Measurements from ENCODE around the gene ATG4D. TPM values are rescaled to one million over a fixed set of nuclear protein-coding genes. Genes with fewer than 3 reads are reported as not detected.

The ATG4D gene
- total RNA-seq, 4 donors from 2014 or later = 79.9 to 164 (median 100) TPM

- peaks cover under 1% of the 10 kb centered on the region for H3K27me3 ChIP-seq
- in situ Hi-C loops (cut with MboI; ENCODE audit: low pct_ligation_motif_present in 1 of 4, low pct_unique_long_range_greater_than_20kb in 1 of 4, low sequenced_read_pairs in 3 of 4) = no loop called here
- peaks cover 0 to 34% (median 2%) of the 10 kb centered on the region in 4 donors for H3K4me1 ChIP-seq
- DNase-seq = peak; percentile 53
- no peaks in the 10 kb centered on the region for H3K36me3 ChIP-seq
- TF ChIP-seq CTCF (IDR thresholded peaks at IDR 0.05) = no peak
- TF ChIP-seq EP300 (IDR thresholded peaks at IDR 0.05; ENCODE audit: low read depth) = no peak
- no peak for TF ChIP-seq POLR2A (IDR thresholded peaks at IDR 0.05)
- no peak for TF ChIP-seq POLR2AphosphoS5 (IDR thresholded peaks at IDR 0.05)
- peak overlapping the region in 2 of 4 donors; percentile 12 to 26 for H3K27ac ChIP-seq
- intact Hi-C loops (cut with DNase I; ENCODE audit: low total_unique reads) = no loop called here
- H3K4me3 ChIP-seq = no peak overlapping the region
- no peaks in the 10 kb centered on the region for H3K9me3 ChIP-seq
- WGBS, 2 donors (ENCODE audit: low coverage in 1 of 2) = 65 to 69% methylated on average over 4 to 9 of the region's 9 CpGs
These were observed 50.3 kb downstream of the ATG4D start for GRCh38 chr19:10593820-10594637.

- WGBS, 2 donors (ENCODE audit: low coverage in 1 of 2) = 87 to 93% methylated on average over 3 to 5 of the region's 5 CpGs
- Histone ChIP-seq H3K9me3 (no peaks in the 10 kb centered on the region), H3K27me3 (no peaks in the 10 kb centered on the region), H3K36me3 (no peaks in the 10 kb centered on the region), H3K4me1 (peaks cover 0 to 43% (median 13%) of the 10 kb centered on the region in 4 donors), H3K27ac (no peak overlapping the region), H3K4me3 (no peak overlapping the region)
- in situ Hi-C loops (cut with MboI; ENCODE audit: low pct_ligation_motif_present in 1 of 4, low pct_unique_long_range_greater_than_20kb in 1 of 4, low sequenced_read_pairs in 3 of 4) (no loop called here), intact Hi-C loops (cut with DNase I; ENCODE audit: low total_unique reads) (no loop called here)
- DNase-seq = no peak
- TF ChIP-seq EP300 (IDR thresholded peaks at IDR 0.05; ENCODE audit: low read depth) = no peak
- no peak for TF ChIP-seq CTCF (IDR thresholded peaks at IDR 0.05)
- TF ChIP-seq POLR2AphosphoS5 (IDR thresholded peaks at IDR 0.05) = no peak
- no peak for TF ChIP-seq POLR2A (IDR thresholded peaks at IDR 0.05)
These were observed 56.4 kb downstream of the ATG4D start for GRCh38 chr19:10600149-10600548.

GRCh38 chr19:10601999-10602329, 58.3 kb downstream of the ATG4D start:
- Histone ChIP-seq H3K36me3 (no peaks in the 10 kb centered on the region), H3K9me3 (no peaks in the 10 kb centered on the region), H3K4me1 (peaks cover 0 to 35% (median 13%) of the 10 kb centered on the region in 4 donors), H3K27ac (peak overlapping the region in 1 of 4 donors; percentile 10), H3K27me3 (no peaks in the 10 kb centered on the region), H3K4me3 (peak overlapping the region in 2 of 4 donors; percentile 87 to 100)
- no peak for DNase-seq
- intact Hi-C loops (cut with DNase I; ENCODE audit: low total_unique reads) (no loop called here), in situ Hi-C loops (cut with MboI; ENCODE audit: low pct_ligation_motif_present in 1 of 4, low pct_unique_long_range_greater_than_20kb in 1 of 4, low sequenced_read_pairs in 3 of 4) (no loop called here)
- WGBS, 2 donors (ENCODE audit: low coverage in 1 of 2) = 22% methylated on average over 7 of the region's 7 CpGs; no CpG with 5 or more reads in 1 of the 2 donors
- no peak for TF ChIP-seq CTCF (IDR thresholded peaks at IDR 0.05)
- no peak for TF ChIP-seq POLR2AphosphoS5 (IDR thresholded peaks at IDR 0.05)
- TF ChIP-seq POLR2A (IDR thresholded peaks at IDR 0.05) = no peak
- no peak for TF ChIP-seq EP300 (IDR thresholded peaks at IDR 0.05; ENCODE audit: low read depth)

- Histone ChIP-seq H3K4me3 (peak overlapping the region; percentile 78 to 100 (median 83)), H3K36me3 (no peaks in the 10 kb centered on the region), H3K27ac (peak overlapping the region; percentile 84 to 95 (median 88)), H3K27me3 (no peaks in the 10 kb centered on the region), H3K4me1 (peaks cover 0 to 32% (median 13%) of the 10 kb centered on the region in 4 donors), H3K9me3 (no peaks in the 10 kb centered on the region)
- in situ Hi-C loops (cut with MboI; ENCODE audit: low pct_ligation_motif_present in 1 of 4, low pct_unique_long_range_greater_than_20kb in 1 of 4, low sequenced_read_pairs in 3 of 4) = no loop called here
- intact Hi-C loops (cut with DNase I; ENCODE audit: low total_unique reads) = no loop called here
- peak; percentile 90 for DNase-seq
- TF ChIP-seq POLR2AphosphoS5 (IDR thresholded peaks at IDR 0.05) = peak; percentile 48 to 74 (median 57)
- TF ChIP-seq EP300 (IDR thresholded peaks at IDR 0.05; ENCODE audit: low read depth) = no peak
- no peak for TF ChIP-seq CTCF (IDR thresholded peaks at IDR 0.05)
- TF ChIP-seq POLR2A (IDR thresholded peaks at IDR 0.05) = peak; percentile 50
- WGBS, 2 donors (ENCODE audit: low coverage in 1 of 2) = 1% methylated on average over 31 of the region's 76 CpGs; no CpG with 5 or more reads in 1 of the 2 donors
These were observed 58.8 kb downstream of the ATG4D start for GRCh38 chr19:10602330-10603083.

Data from transverse colon (tissue), 4 donors.